Stimulated activated CD4-positive, alpha-beta T cell treated with anti-CD3 and anti-CD28 coated beads, Interleukin-4, amount 100 ng/mL, for 24 hours (primary cell): ENCODE data around the gene MAOB.
"Not testable (repeated sequence)": the region's sequence is repeated elsewhere in the genome, so short reads cannot be mapped to it uniquely, and the experiment has no call there.

Source experiments
- DNase-seq: peaks from one replicate; pipeline ENCODE4 v3.0.0-alpha.2; 2020

The MAOB gene

DNA sequence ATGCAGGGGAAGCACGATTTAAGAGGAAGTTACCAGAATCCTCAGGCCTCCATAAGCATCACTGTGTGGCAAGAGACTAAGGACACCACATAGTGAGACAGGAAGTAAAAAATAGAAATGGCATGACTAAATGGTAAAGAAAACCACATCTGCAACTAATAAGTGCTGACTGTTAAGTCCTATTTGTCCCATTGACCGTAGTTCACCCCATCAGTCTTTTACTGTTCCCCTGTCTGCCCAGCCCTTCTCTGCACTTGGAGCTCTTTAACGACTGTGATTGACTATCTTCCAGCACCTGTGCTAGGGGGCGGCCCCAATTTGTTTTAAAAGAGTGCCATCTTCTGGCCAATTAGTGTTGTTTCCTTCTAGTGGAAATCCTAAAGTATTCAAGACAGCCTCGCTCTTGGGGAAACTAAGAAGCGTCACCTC lies 132.0 kb downstream of the MAOB start:
- DNase-seq, result peak; percentile 38

GRCh38 chrX:43747476-43747875 lies 134.8 kb downstream of the MAOB start:
- DNase-seq, result no peak

GRCh38 chrX:43745938-43746721 lies 136.1 kb downstream of the MAOB start:
- no peak for DNase-seq

- no peak for DNase-seq
These were observed 138.0 kb downstream of the MAOB start for GRCh38 chrX:43744284-43744683.

DNA sequence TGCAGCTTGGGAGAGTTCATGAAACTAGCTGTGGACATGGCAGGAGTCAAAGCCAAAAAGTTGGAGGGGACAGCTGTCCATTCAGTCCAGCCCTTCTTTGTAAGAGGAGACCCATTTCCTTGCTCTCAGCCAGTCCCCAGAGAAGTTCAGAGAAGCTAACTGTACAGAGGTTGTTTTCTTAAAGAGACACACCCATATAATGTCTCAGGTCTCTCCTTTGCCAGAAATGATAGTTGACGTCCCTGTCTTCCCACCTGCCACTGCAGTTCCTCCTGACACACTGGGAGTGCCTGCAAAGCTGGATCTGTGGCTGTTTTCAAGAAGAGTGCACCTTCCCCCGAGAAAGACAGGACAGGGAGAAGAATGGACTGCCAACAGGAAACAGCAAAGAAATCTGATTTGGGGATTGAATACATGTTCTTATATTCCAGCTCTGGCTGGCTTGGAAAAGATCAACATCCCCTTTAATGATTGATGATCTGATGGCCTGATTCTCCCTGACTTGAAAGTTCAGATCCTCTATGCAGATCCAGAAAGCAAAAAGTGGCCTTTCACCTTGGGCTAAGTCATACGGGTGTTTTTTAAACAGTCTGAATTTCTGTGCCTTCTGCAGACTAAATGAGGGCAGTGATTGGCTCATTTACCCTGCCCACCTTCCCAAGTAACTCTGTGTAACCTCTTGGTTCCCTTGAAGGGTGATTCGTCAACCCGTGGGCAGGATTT lies 139.0 kb downstream of the MAOB start:
- DNase-seq, result no peak

DNA sequence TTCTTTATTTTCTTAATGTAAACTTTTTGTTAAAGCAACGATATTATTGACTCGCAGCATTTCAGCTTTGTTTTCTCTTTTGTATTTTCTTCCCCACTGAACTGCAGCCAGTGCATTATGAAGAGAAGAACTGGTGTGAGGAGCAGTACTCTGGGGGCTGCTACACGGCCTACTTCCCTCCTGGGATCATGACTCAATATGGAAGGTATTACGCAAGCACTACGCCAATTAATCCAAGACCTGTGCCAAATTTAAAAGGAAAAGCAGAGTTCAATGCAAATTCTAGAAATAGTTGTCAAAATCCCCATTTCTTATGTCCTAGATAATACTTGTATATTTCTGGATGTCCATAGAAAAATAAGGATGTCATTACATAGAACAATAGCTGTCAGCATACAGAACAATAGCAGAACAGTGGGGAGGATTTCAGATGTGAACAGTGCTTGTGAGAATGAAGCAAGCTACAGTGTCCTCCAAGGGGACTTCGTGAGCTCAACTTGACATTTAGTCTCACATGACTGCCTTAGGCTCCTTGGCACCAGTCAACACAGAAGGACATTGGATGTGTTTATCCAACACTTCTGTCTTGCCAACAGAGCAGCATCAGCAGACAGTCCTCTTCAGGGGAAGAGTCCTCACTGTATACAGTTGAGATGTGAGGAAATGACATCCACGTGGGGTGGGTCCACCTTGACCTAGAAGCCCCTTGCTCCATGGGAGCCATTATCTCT lies 140.2 kb downstream of the MAOB start:
- DNase-seq, result no peak

DNA sequence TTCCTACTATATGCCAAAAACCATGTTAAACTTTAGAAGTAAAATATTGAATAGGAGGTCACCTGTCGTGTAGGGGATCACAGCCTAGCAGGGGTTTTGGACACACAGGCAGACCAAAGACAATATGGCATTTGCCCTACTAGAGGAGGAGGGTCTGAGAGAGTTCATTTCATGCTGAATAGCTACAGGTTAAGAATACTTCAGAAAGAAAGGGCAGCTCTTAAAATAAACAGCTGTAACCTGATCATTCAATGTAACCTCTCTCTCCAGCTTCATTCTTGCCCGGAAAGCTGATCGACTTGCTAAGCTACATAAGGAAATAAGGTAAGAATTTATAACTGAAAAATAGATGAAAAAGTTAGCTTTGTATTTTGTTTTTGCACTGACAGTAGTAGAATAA lies 146.3 kb downstream of the MAOB start:
- no peak for DNase-seq

DNA sequence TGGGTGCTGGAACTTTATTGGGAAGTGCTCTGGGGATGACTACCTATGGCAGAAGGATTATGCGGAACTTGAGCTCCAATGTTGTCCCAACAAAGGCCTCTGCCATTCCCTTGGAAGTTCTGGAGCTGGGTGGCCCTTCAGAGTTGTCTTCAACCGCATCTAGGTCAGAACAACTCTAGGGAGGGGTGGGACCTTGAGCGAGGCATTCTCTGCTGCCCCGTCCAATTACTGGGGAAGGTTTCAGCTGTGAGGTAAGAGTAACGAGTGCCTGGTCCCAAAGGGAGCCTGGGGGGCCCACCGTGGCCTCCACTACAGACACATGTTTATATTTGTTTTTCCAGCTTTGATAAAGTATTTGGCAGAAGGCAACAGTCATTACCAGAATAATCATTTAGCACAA lies 146.7 kb downstream of the MAOB start:
- DNase-seq, result no peak

GRCh38 chrX:43734444-43734843 lies 147.8 kb downstream of the MAOB start:
- no peak for DNase-seq

- DNase-seq, result no peak
These were observed 148.6 kb downstream of the MAOB start for GRCh38 chrX:43733699-43734098.

DNA sequence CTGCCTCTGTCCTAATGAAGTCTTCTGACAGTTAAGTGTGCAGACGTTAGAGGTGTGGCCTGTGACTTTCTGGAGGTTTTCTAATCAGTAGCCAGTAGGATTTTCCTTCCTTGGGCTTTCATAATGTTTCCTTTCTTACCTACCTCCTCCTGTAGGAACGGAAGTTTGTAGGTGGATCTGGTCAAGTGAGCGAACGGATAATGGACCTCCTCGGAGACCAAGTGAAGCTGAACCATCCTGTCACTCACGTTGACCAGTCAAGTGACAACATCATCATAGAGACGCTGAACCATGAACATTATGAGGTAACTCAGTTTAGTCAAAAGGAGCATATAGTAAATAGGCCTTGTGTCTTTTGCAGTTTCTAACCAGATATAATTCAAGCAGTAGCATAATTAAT lies 151.2 kb downstream of the MAOB start:
- no peak for DNase-seq

GRCh38 chrX:43728966-43729365 lies 153.3 kb downstream of the MAOB start:
- DNase-seq, result no peak

DNA sequence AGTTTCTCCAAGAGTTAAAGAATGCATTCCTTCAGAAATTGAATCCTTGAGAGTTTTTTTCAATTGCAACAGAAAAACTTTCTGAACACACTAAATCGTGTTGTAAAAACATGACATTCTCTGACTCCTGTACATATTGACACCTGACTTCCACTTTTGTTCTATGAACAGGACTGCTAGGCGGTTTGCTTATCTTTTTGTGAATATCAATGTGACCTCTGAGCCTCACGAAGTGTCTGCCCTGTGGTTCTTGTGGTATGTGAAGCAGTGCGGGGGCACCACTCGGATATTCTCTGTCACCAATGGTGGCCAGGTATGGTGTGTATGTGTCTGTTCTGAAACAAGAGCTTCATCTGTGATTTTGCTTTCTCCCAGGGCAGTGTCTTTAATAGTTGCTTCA lies 154.2 kb downstream of the MAOB start:
- no peak for DNase-seq

DNA sequence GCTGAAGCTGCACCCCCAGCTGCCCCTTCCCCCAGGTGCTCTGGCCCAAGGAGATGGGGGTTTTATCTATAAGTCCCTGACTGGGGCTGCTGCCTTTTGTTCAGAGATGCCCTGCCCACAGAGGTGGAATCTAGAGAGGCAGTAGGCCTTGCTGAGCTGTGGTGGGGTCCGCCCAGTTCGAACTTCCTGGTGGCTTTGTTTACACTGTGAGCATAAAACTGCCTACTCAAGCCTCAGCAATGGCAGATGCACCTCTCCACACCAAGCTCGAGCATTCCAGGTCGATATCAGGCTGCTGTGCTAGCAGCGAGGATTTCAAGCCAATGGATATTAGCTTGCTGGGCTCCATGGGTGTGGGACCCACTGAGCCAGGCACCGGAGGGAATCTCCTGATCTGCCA lies 155.0 kb downstream of the MAOB start:
- not testable (repeated sequence) for DNase-seq

GRCh38 chrX:43725227-43725626 lies 157.0 kb downstream of the MAOB start:
- not testable (repeated sequence) for DNase-seq

GRCh38 chrX:43720961-43721360 lies 161.3 kb downstream of the MAOB start:
- DNase-seq, result no peak

- DNase-seq, result no peak
These were observed 162.2 kb downstream of the MAOB start for GRCh38 chrX:43720082-43720481.

DNA sequence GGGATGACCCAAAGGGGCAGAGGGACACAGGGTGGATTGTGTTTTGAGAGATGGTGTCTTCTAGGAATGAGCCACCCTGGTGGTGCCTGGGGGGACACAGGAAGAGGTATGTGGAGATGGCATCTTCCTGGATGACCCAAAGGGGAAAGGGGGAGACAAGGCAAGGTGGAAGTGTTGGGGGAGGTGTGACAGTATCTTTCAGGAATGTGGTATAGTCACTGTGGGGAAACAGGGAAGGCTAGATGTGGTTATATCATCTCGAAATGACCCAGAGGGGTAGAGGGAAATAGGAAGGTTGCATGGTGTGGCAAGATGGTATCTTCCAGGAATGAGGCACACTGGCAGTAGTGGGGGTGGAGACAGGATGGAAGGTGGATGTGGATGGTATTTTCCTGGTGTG lies 163.3 kb downstream of the MAOB start:
- DNase-seq, result no peak

- no peak for DNase-seq
These were observed 163.7 kb downstream of the MAOB start for GRCh38 chrX:43718546-43718945.

- no peak for DNase-seq
These were observed 164.2 kb downstream of the MAOB start for GRCh38 chrX:43718081-43718480.

DNA sequence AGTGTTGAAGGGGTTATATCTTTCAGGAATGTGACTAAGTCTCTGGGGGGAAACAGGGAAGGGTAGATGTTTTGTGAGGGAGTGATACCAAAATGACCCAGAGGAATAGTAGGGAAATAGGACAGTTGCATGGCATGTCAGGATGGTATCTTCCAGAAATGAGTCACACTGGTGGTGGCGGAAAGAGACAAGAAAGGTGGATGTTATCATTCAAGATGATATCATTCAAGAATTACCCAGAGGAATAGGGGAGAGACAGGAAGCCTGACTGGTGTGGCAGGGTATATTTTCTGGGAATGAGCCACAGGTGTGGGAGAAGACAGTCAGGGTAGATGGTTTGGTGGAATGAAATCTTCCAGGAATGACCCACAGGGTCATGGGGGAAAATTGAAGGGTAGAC lies 165.1 kb downstream of the MAOB start:
- no peak for DNase-seq

DNA sequence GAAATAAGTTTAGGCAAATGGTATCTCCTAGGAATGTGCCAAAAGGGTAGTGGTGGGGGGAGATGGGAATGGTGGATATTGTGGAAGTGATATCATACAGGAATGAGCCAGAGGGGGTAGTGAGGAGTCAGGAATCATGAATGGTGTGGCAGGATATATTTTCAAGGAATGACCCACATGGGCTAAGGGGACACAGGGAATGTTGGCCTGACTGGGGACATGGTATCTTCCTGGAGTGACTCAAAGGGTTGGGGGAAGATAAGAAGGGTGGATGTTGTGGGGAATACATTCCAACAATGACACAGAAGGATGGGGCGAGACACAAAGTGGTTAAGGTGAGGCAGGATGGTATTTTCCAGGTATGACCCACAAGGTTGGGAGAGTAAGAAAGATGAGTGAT lies 165.6 kb downstream of the MAOB start:
- no peak for DNase-seq
